Subcutaneous abdominal adipose tissue (tissue), 5 donors: ENCODE results near the gene NFASC.

Source experiments
- H3K27ac ChIP-seq: one replicate; pipeline ENCODE4 v1.7.0; 2013; ENCODE audit warnings: low read depth, mild to moderate bottlenecking, inconsistent platforms, low read length, moderate library complexity
- H3K27me3 ChIP-seq, 5 donors: one replicate each; pipeline ENCODE4 v1.7.0; 2013; ENCODE audit warnings: low read length in 5 of 5, inconsistent platforms in 1 of 5; ENCODE audit not compliant: control insufficient read depth in 5 of 5, insufficient read depth in 4 of 5
- H3K36me3 ChIP-seq, 5 donors: one replicate each; pipeline ENCODE4 v1.7.0; 2013; ENCODE audit warnings: low read length in 5 of 5; ENCODE audit not compliant: control insufficient read depth in 5 of 5, insufficient read depth in 5 of 5
- H3K4me1 ChIP-seq, 5 donors: one replicate each; pipeline ENCODE4 v1.7.0; 2013; ENCODE audit warnings: low read length in 5 of 5, mild to moderate bottlenecking in 3 of 5, moderate library complexity in 1 of 5; ENCODE audit not compliant: control insufficient read depth in 5 of 5, insufficient read depth in 5 of 5
- H3K4me3 ChIP-seq, 5 donors: one replicate each; pipeline ENCODE4 v1.7.0; 2013; ENCODE audit warnings: low read length in 5 of 5, low read depth in 1 of 5
- H3K9ac ChIP-seq, 5 donors: one replicate each; pipeline ENCODE4 v1.7.0; 2013; ENCODE audit warnings: low read length in 5 of 5, mild to moderate bottlenecking in 4 of 5, moderate library complexity in 3 of 5
- H3K9me3 ChIP-seq, 5 donors: one replicate each; pipeline ENCODE4 v1.7.0; 2013; ENCODE audit warnings: low read length in 5 of 5; ENCODE audit not compliant: control insufficient read depth in 5 of 5
- donor health status: healthy.
- donor health status: healthy.
- donor health status: healthy.
- donor health status: healthy.
- donor health status: healthy.

The NFASC gene

GRCh38 chr1:204921855-204922516 lies 51.3 kb downstream of the NFASC start:
- no peak overlapping the region for H3K4me3 ChIP-seq
- H3K36me3 ChIP-seq, result no peaks in the 10 kb centered on the region
- peaks cover 0 to 12% (median 6%) of the 10 kb centered on the region in 5 donors for H3K27me3 ChIP-seq
- H3K9me3 ChIP-seq, result no peaks in the 10 kb centered on the region
- H3K27ac ChIP-seq, result no peak overlapping the region
- no peak overlapping the region for H3K9ac ChIP-seq
- no peaks in the 10 kb centered on the region for H3K4me1 ChIP-seq

- H3K4me1 ChIP-seq, result no peaks in the 10 kb centered on the region
Measured at GRCh38 chr1:204923201-204923600, 52.5 kb downstream of the NFASC start.

GRCh38 chr1:204923626-204924012 lies 53.0 kb downstream of the NFASC start:
- H3K27me3 ChIP-seq, result peaks cover 0 to 13% (median 8%) of the 10 kb centered on the region in 5 donors
- no peak overlapping the region for H3K4me3 ChIP-seq
- no peak overlapping the region for H3K9ac ChIP-seq
- no peak overlapping the region for H3K27ac ChIP-seq
- no peaks in the 10 kb centered on the region for H3K9me3 ChIP-seq
- H3K36me3 ChIP-seq, result no peaks in the 10 kb centered on the region
- no peaks in the 10 kb centered on the region for H3K4me1 ChIP-seq

More at GRCh38 chr1:204923201-204923600, 52.5 kb downstream of the NFASC start:
- Histone ChIP-seq H3K9me3 (no peaks in the 10 kb centered on the region), H3K27ac (no peak overlapping the region), H3K36me3 (no peaks in the 10 kb centered on the region), H3K4me3 (no peak overlapping the region), H3K27me3 (peaks cover 0 to 12% (median 8%) of the 10 kb centered on the region in 5 donors), H3K9ac (no peak overlapping the region)

DNA sequence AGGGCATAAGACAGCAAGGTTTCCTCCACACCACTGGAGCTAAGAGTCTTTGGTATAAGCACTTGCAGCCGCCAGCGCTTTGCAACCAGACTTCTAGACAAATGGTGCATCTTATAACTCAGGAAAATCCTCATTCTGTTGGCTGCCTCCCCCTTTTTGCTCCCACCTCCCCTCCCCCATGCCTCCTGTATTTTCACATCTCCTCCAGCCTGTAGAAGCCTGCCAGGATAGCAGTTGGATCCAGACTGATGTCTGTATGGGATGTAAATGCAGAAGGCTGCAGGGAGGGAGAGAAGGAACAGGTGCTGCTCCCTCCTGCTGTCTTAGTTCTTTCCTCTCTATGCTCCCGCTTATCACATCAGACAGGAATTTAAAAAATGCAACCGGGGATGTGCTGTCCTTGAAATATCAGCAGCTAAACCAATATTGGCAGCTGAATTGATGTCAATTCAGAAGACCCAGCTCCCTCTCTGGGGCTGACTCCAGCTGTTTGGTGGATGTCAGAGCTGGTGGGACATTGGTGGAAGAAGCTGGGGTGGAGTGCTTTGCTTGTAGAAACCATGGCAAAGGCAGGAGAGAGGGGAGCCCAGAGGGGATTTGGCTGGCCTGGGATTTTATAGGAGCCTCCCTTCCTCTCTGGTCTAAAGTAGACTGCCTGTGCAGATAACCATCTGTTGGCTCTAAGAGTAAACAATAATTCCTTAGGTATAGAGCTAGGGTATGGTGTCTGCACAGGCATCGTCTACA lies 53.5 kb downstream of the NFASC start:
- H3K27ac ChIP-seq, result no peak overlapping the region
- no peaks in the 10 kb centered on the region for H3K9me3 ChIP-seq
- H3K36me3 ChIP-seq, result no peaks in the 10 kb centered on the region
- H3K4me3 ChIP-seq, result no peak overlapping the region
- H3K9ac ChIP-seq, result no peak overlapping the region
- H3K4me1 ChIP-seq, result no peaks in the 10 kb centered on the region
- H3K27me3 ChIP-seq, result peaks cover 0 to 16% (median 8%) of the 10 kb centered on the region in 5 donors

DNA sequence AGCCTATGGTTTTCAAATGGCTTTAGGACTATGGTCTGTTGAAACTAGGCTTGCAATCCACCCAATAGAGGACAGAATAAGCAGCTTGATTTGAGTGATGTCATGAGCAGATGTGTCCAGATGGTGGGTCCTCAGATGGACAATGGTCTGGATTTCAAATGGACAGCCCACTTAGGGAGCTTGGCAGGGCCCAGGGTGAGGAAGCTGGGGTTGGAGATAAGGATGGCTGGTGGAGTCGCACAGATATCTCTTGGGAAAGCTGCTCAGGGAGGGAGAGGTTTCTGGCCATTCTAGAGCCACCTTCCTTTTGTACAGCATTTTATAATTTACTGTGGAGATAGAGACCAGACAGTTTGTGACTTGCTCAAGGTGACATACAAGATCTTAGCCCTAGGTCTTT lies 55.0 kb downstream of the NFASC start:
- Histone ChIP-seq H3K4me1 (no peaks in the 10 kb centered on the region), H3K27ac (no peak overlapping the region), H3K27me3 (peaks cover 0 to 22% (median 15%) of the 10 kb centered on the region in 5 donors), H3K9me3 (no peaks in the 10 kb centered on the region), H3K4me3 (no peak overlapping the region), H3K9ac (no peak overlapping the region), H3K36me3 (no peaks in the 10 kb centered on the region)

- peaks cover 5 to 17% (median 14%) of the 10 kb centered on the region in 5 donors for H3K27me3 ChIP-seq
- H3K9me3 ChIP-seq, result no peaks in the 10 kb centered on the region
- H3K9ac ChIP-seq, result no peak overlapping the region
- H3K36me3 ChIP-seq, result no peaks in the 10 kb centered on the region
- H3K27ac ChIP-seq, result no peak overlapping the region
- no peak overlapping the region for H3K4me3 ChIP-seq
- no peaks in the 10 kb centered on the region for H3K4me1 ChIP-seq
Measured at GRCh38 chr1:204927673-204928641, 57.3 kb downstream of the NFASC start.

DNA sequence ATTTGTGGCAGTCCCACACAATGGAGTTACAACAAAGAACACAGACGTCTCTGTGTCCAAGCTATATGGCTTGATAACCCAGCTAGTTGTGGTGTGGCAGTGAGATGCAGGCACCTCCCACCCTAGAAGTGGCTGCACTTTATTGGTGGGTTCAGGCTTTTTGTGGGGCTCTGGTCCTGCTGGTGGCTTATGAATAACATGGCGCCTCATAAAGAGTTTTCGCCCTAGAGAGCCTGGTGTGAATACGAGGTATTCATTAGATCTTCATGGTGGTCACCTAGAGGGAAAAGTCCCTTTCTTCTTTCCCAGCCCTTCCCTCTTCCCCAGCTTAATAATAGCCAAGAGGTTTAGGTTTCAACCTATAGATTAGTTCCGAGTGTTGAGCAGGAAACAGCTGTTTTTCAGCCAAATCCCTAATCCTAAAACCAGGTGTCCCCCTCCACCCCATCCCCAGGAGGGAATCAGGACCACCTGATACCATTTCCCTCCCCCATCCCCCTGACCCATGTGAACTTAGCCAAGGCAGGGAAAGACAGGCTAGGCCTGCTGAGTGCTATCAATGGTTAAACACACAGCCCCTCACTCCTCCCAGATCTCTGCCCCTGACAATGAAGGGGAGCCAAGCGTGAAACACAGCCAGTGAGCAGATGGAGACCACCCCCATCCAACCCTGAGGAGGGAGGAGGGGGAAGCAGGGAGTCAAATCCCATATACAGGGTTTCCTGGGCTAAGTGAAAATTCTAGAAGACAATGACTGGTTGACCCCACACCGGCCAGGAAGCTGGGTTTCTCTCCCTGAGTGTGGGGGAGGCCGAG lies 58.2 kb downstream of the NFASC start:
- no peaks in the 10 kb centered on the region for H3K36me3 ChIP-seq
- no peaks in the 10 kb centered on the region for H3K9me3 ChIP-seq
- no peak overlapping the region for H3K27ac ChIP-seq
- H3K4me1 ChIP-seq, result no peaks in the 10 kb centered on the region
- H3K4me3 ChIP-seq, result no peak overlapping the region
- no peak overlapping the region for H3K9ac ChIP-seq
- H3K27me3 ChIP-seq, result peaks cover 0 to 11% (median 10%) of the 10 kb centered on the region in 5 donors

DNA sequence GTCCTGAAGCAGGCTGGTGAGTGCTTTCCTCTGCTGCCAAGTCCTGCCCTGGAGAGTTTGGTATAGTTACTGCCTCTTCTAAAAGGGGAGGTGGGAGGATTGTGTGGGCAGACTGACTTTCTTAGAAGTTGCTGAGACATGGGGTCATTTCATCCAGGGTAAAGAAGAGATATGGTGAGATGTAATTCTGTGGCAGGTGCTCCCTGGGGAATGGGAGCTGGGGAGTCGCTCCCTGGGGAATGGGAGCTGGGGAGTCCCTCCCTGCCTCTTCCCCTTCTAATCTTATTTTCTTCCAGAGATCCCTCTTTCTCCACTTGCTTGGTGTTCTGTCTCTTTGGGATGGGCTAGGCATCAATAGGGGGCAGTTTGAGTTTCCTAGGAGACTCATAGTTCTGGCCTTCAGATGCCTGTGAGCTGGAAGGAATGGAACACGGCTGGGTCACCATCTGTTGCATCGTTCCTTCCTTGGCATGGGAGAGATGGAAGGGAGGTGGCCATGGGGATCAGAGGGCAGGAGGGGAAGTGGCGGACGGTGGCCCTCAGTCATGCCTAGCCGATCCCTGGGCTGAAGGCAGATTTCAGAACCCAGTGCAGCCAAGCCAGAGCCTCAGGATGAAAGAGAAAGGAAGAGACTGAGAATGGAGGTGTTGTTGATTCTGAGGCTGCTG lies 59.0 kb downstream of the NFASC start:
- Histone ChIP-seq H3K9me3 (no peaks in the 10 kb centered on the region), H3K4me1 (no peaks in the 10 kb centered on the region), H3K27me3 (peaks cover 0 to 11% (median 8%) of the 10 kb centered on the region in 5 donors), H3K9ac (no peak overlapping the region), H3K27ac (no peak overlapping the region), H3K4me3 (no peak overlapping the region), H3K36me3 (no peaks in the 10 kb centered on the region)

- no peaks in the 10 kb centered on the region for H3K4me1 ChIP-seq
- H3K9ac ChIP-seq, result no peak overlapping the region
- no peak overlapping the region for H3K27ac ChIP-seq
- H3K36me3 ChIP-seq, result no peaks in the 10 kb centered on the region
- H3K9me3 ChIP-seq, result no peaks in the 10 kb centered on the region
- H3K27me3 ChIP-seq, result peaks cover 0 to 11% (median 8%) of the 10 kb centered on the region in 5 donors
- no peak overlapping the region for H3K4me3 ChIP-seq
Measured at GRCh38 chr1:204930155-204930523, 59.5 kb downstream of the NFASC start.
